Hypothalamus (tissue), 51 donors: ENCODE results near the gene OBP2B.
"Not testable (repeated sequence)": the region's sequence is repeated elsewhere in the genome, so short reads cannot be mapped to it uniquely, and the experiment has no call there.

Experiments
- DNase-seq, 51 donors: peaks; one replicate each; lab custom pipeline; 2025; lab: John Stamatoyannopoulos, UW

Gene OBP2B

GRCh38 chr9:133170716-133171115 is 38.3 kb downstream of the OBP2B start:
- DNase-seq: no peak

- not testable (repeated sequence) for DNase-seq
These were observed 39.4 kb downstream of the OBP2B start for GRCh38 chr9:133169687-133170086.

- DNase-seq: no peak
These were observed 39.9 kb downstream of the OBP2B start for GRCh38 chr9:133169102-133169501.

GRCh38 chr9:133168432-133168831 is 40.6 kb downstream of the OBP2B start:
- no peak for DNase-seq

- no peak for DNase-seq
These were observed 41.3 kb downstream of the OBP2B start for GRCh38 chr9:133167769-133168168.

- DNase-seq: no peak
These were observed 41.8 kb downstream of the OBP2B start for GRCh38 chr9:133167096-133167730.

GRCh38 chr9:133166392-133166791 is 42.7 kb downstream of the OBP2B start:
- no peak for DNase-seq

GRCh38 chr9:133165452-133165730 is 43.7 kb downstream of the OBP2B start:
- no peak for DNase-seq

- DNase-seq: no peak
These were observed 44.9 kb downstream of the OBP2B start for GRCh38 chr9:133164191-133164590.

- peak in 22 of 51 donors; percentile 13 to 60 (median 44) for DNase-seq
These were observed 45.4 kb downstream of the OBP2B start, which contains the start of gene GBGT1 for GRCh38 chr9:133163504-133164172. TSS of gene GBGT1 (minus strand) at chr9:133163914. CDS start at chr9:133162412, 1,502 bp downstream.

GRCh38 chr9:133162861-133163503 is 46.1 kb downstream of the OBP2B start:
- DNase-seq: no peak

GRCh38 chr9:133161547-133161950 is 47.5 kb downstream of the OBP2B start:
- DNase-seq: no peak

GRCh38 chr9:133160742-133161546 is 48.1 kb downstream of the OBP2B start:
- peak in 19 of 51 donors; percentile 17 to 56 (median 36) for DNase-seq

- DNase-seq: no peak
These were observed 50.4 kb downstream of the OBP2B start for GRCh38 chr9:133158695-133159094.
